Measurements from ENCODE around the gene WWOX.

The WWOX gene

GRCh38 chr16:78389009-78389498 lies 289.6 kb downstream of the WWOX start:
- H3K27ac ChIP-seq, result no peak overlapping the region
- TF ChIP-seq CTCF (IDR thresholded peaks at IDR 0.05), result no peak
- H3K4me3 ChIP-seq, result no peak overlapping the region
- no peak for DNase-seq (ENCODE audit: low spot score)

GRCh38 chr16:78390092-78390491 lies 290.6 kb downstream of the WWOX start:
- Histone ChIP-seq H3K27ac (no peak overlapping the region), H3K4me3 (no peak overlapping the region)
- TF ChIP-seq CTCF (IDR thresholded peaks at IDR 0.05), result no peak
- DNase-seq (ENCODE audit: low spot score), result no peak

- DNase-seq (ENCODE audit: low spot score), result no peak
- TF ChIP-seq CTCF (IDR thresholded peaks at IDR 0.05), result no peak
- Histone ChIP-seq H3K4me3 (no peak overlapping the region), H3K27ac (no peak overlapping the region)
Measured at GRCh38 chr16:78390508-78391324, 291.3 kb downstream of the WWOX start.

- no peak for DNase-seq (ENCODE audit: low spot score)
- Histone ChIP-seq H3K4me3 (no peak overlapping the region), H3K27ac (peak overlapping the region; percentile 54 to 70)
- no peak for TF ChIP-seq CTCF (IDR thresholded peaks at IDR 0.05)
Measured at GRCh38 chr16:78392585-78393195, 293.2 kb downstream of the WWOX start.

- TF ChIP-seq CTCF (IDR thresholded peaks at IDR 0.05), result no peak
- DNase-seq (ENCODE audit: low spot score), result no peak
- no peak overlapping the region for H3K27ac ChIP-seq
Measured at GRCh38 chr16:78395035-78395434, 295.6 kb downstream of the WWOX start.

GRCh38 chr16:78396046-78396445 lies 296.6 kb downstream of the WWOX start:
- DNase-seq (ENCODE audit: low spot score), result no peak
- no peak overlapping the region for H3K27ac ChIP-seq
- H3K4me3 ChIP-seq, result no peak overlapping the region
- TF ChIP-seq CTCF (IDR thresholded peaks at IDR 0.05), result no peak

More at GRCh38 chr16:78395035-78395434, 295.6 kb downstream of the WWOX start:
- no peak overlapping the region for H3K4me3 ChIP-seq

Data from coronary artery (tissue), 2 donors.